HUES64 (cell line): ENCODE results near the gene FOXD4L6.
"Not testable (repeated sequence)": the region's sequence is repeated elsewhere in the genome, so short reads cannot be mapped to it uniquely, and the experiment has no call there.

Experiments
- H3K27ac ChIP-seq: 2 replicates; pipeline ENCODE4 v1.7.0; 2013; ENCODE audit warnings: low read depth, low read length, inconsistent platforms
- H3K27me3 ChIP-seq: 2 replicates; pipeline ENCODE4 v1.6.1; 2013; ENCODE audit warnings: mild to moderate bottlenecking, low read length; ENCODE audit not compliant: insufficient read depth
- H3K36me3 ChIP-seq: 2 replicates; pipeline ENCODE4 v1.6.1; 2013; ENCODE audit warnings: mild to moderate bottlenecking, low read length; ENCODE audit not compliant: insufficient read depth
- H3K4me1 ChIP-seq: 2 replicates; pipeline ENCODE4 v1.6.1; 2013; ENCODE audit warnings: mild to moderate bottlenecking, low read length, moderate library complexity; ENCODE audit not compliant: insufficient read depth
- H3K4me3 ChIP-seq: 2 replicates; pipeline ENCODE4 v1.5.1; 2013; ENCODE audit warnings: mild to moderate bottlenecking, low read length, moderate library complexity
- H3K9ac ChIP-seq: 2 replicates; pipeline ENCODE4 v1.6.1; 2013; ENCODE audit warnings: mild to moderate bottlenecking, low read depth, low read length
- H3K9me3 ChIP-seq: 2 replicates; pipeline ENCODE4 v1.6.1; 2013; ENCODE audit warnings: low read depth, low read length; ENCODE audit not compliant: insufficient read depth
- WGBS: fragments of 150-250, 120-280 bp; methylation state at CpG from one replicate; pipeline ENCODE4 v1.1.7; 2013; ENCODE audit warnings: missing lambda C conversion rate; 5-methylcytosine and 5-hydroxymethylcytosine counted together

The FOXD4L6 gene

GRCh38 chr9:41095060-41095459 lies 33.4 kb downstream of the FOXD4L6 start:
- not testable (repeated sequence) for H3K9ac ChIP-seq, H3K36me3 ChIP-seq, H3K9me3 ChIP-seq, H3K4me3 ChIP-seq, H3K4me1 ChIP-seq, H3K27ac ChIP-seq
- H3K27me3 ChIP-seq: peaks cover 16% of the 10 kb centered on the region
- WGBS: 69% methylated on average over 1 of the region's 2 CpGs

GRCh38 chr9:41094010-41094773 lies 34.3 kb downstream of the FOXD4L6 start:
- not testable (repeated sequence) for H3K27ac ChIP-seq, H3K9ac ChIP-seq, H3K4me1 ChIP-seq, H3K36me3 ChIP-seq, H3K4me3 ChIP-seq, H3K9me3 ChIP-seq
- H3K27me3 ChIP-seq: peaks cover 16% of the 10 kb centered on the region
- WGBS: 60% methylated on average over 1 of the region's 9 CpGs

- peaks cover 30% of the 10 kb centered on the region for H3K27me3 ChIP-seq
- H3K4me1 ChIP-seq, H3K9ac ChIP-seq, H3K27ac ChIP-seq, H3K36me3 ChIP-seq, H3K9me3 ChIP-seq, H3K4me3 ChIP-seq: not testable (repeated sequence)
Measured at GRCh38 chr9:41090922-41091321, 37.6 kb downstream of the FOXD4L6 start.

GRCh38 chr9:41090386-41090785 lies 38.1 kb downstream of the FOXD4L6 start:
- H3K36me3 ChIP-seq, H3K4me3 ChIP-seq, H3K9ac ChIP-seq, H3K4me1 ChIP-seq, H3K27ac ChIP-seq, H3K9me3 ChIP-seq: not testable (repeated sequence)
- peaks cover 35% of the 10 kb centered on the region for H3K27me3 ChIP-seq
- no CpG with 5 or more reads among the region's 1 CpG for WGBS

- H3K9ac ChIP-seq, H3K36me3 ChIP-seq, H3K9me3 ChIP-seq, H3K27ac ChIP-seq, H3K4me3 ChIP-seq, H3K4me1 ChIP-seq: not testable (repeated sequence)
- WGBS: 30% methylated on average over 8 of the region's 11 CpGs
- peaks cover 47% of the 10 kb centered on the region for H3K27me3 ChIP-seq
Measured at GRCh38 chr9:41088450-41089059, 39.9 kb downstream of the FOXD4L6 start.

- H3K27me3 ChIP-seq: peaks cover 49% of the 10 kb centered on the region
- not testable (repeated sequence) for H3K9me3 ChIP-seq, H3K27ac ChIP-seq, H3K9ac ChIP-seq, H3K36me3 ChIP-seq, H3K4me1 ChIP-seq, H3K4me3 ChIP-seq
- WGBS: 73% methylated on average over 3 of the region's 5 CpGs
Measured at GRCh38 chr9:41087929-41088328, 40.6 kb downstream of the FOXD4L6 start.

- not testable (repeated sequence) for H3K9me3 ChIP-seq, H3K9ac ChIP-seq, H3K4me3 ChIP-seq, H3K4me1 ChIP-seq, H3K27ac ChIP-seq, H3K36me3 ChIP-seq
- peaks cover 55% of the 10 kb centered on the region for H3K27me3 ChIP-seq
- 52% methylated on average over 4 of the region's 5 CpGs for WGBS
Measured at GRCh38 chr9:41087157-41087780, 41.2 kb downstream of the FOXD4L6 start.

GRCh38 chr9:41086685-41087084 lies 41.8 kb downstream of the FOXD4L6 start:
- peaks cover 57% of the 10 kb centered on the region for H3K27me3 ChIP-seq
- not testable (repeated sequence) for H3K4me3 ChIP-seq, H3K9ac ChIP-seq, H3K27ac ChIP-seq, H3K4me1 ChIP-seq, H3K36me3 ChIP-seq, H3K9me3 ChIP-seq
- WGBS: no CpG with 5 or more reads among the region's 1 CpG

- peaks cover 57% of the 10 kb centered on the region for H3K27me3 ChIP-seq
- 70% methylated on average over 3 of the region's 3 CpGs for WGBS
- not testable (repeated sequence) for H3K36me3 ChIP-seq, H3K4me1 ChIP-seq, H3K9me3 ChIP-seq, H3K4me3 ChIP-seq, H3K9ac ChIP-seq, H3K27ac ChIP-seq
Measured at GRCh38 chr9:41086215-41086614, 42.3 kb downstream of the FOXD4L6 start.

- H3K9me3 ChIP-seq, H3K27ac ChIP-seq, H3K36me3 ChIP-seq, H3K9ac ChIP-seq, H3K4me1 ChIP-seq, H3K4me3 ChIP-seq: not testable (repeated sequence)
- WGBS: 54% methylated on average over 4 of the region's 4 CpGs
- peaks cover 64% of the 10 kb centered on the region for H3K27me3 ChIP-seq
Measured at GRCh38 chr9:41082358-41082757, 46.1 kb downstream of the FOXD4L6 start.

GRCh38 chr9:41079464-41079863 lies 49.0 kb downstream of the FOXD4L6 start:
- H3K4me1 ChIP-seq, H3K9ac ChIP-seq, H3K36me3 ChIP-seq, H3K27ac ChIP-seq, H3K4me3 ChIP-seq, H3K9me3 ChIP-seq: not testable (repeated sequence)
- H3K27me3 ChIP-seq: peaks cover 63% of the 10 kb centered on the region
- 73% methylated on average over 4 of the region's 4 CpGs for WGBS
